IMR-90 (cell line): ENCODE results near the gene ZBP1.

ENCODE experiments used
- BHLHE40 ChIP-seq: fragments of 150-350 bp; IDR thresholded peaks from 2 replicates; pipeline ENCODE4 v1.6.1; 2016; ENCODE audit warnings: mild to moderate bottlenecking, low read depth, low read length
- CEBPB ChIP-seq: IDR thresholded peaks from 2 replicates; pipeline ENCODE4 v1.6.1; 2012; ENCODE audit warnings: low read depth, low read length, improper control_type of control experiment
- CHD1 ChIP-seq: IDR thresholded peaks from 2 replicates; pipeline ENCODE4 v1.6.1; 2012; ENCODE audit warnings: low read depth, low read length, improper control_type of control experiment
- CTCF ChIP-seq: conservative IDR thresholded peaks from 2 replicates; pipeline ENCODE4 v1.5.1; 2012; ENCODE audit warnings: mild to moderate bottlenecking, low read depth, low read length, improper control_type of control experiment
- MAFK ChIP-seq: IDR thresholded peaks from 2 replicates; pipeline ENCODE4 v1.6.1; 2012; ENCODE audit warnings: low read depth, low read length, improper control_type of control experiment
- MXI1 ChIP-seq: IDR thresholded peaks from 2 replicates; pipeline ENCODE4 v1.6.1; 2012; ENCODE audit warnings: low read depth, mild to moderate bottlenecking, low read length, moderate library complexity, borderline replicate concordance
- POLR2A ChIP-seq: IDR thresholded peaks from 2 replicates; pipeline ENCODE4 v1.6.1; 2012; ENCODE audit warnings: mild to moderate bottlenecking, low read depth, low read length
- RAD21 ChIP-seq: IDR thresholded peaks from 2 replicates; pipeline ENCODE4 v1.6.1; 2012; ENCODE audit warnings: low read length, improper control_type of control experiment
- RCOR1 ChIP-seq: IDR thresholded peaks from 2 replicates; pipeline ENCODE4 v1.6.1; 2012; ENCODE audit warnings: mild to moderate bottlenecking, low read length, improper control_type of control experiment; ENCODE audit not compliant: insufficient replicate concordance
- RFX5 ChIP-seq: IDR thresholded peaks from 2 replicates; pipeline ENCODE4 v1.8.0; 2012; ENCODE audit warnings: low read depth, mild to moderate bottlenecking, low read length, moderate library complexity
- SMC3 ChIP-seq: fragments of 150-350 bp; IDR thresholded peaks from 2 replicates; pipeline ENCODE4 v1.6.1; 2016; ENCODE audit warnings: low read depth, mild to moderate bottlenecking, antibody characterized with exemption, low read length, moderate library complexity
- USF2 ChIP-seq: fragments of 150-350 bp; IDR thresholded peaks from 2 replicates; pipeline ENCODE4 v1.6.1; 2017; ENCODE audit warnings: mild to moderate bottlenecking, antibody characterized with exemption, low read length, low read depth

- no peak for TF ChIP-seq CTCF
- TF ChIP-seq MXI1 = no peak
- TF ChIP-seq BHLHE40 = no peak
- no peak for TF ChIP-seq SMC3
- TF ChIP-seq RCOR1 = no peak
- TF ChIP-seq MAFK = no peak
- TF ChIP-seq POLR2A = no peak
- no peak for TF ChIP-seq RFX5
- no peak for TF ChIP-seq RAD21
- TF ChIP-seq USF2 = no peak
- TF ChIP-seq CEBPB = no peak
- no peak for TF ChIP-seq CHD1
Measured at GRCh38 chr20:57571782-57572416, 48.3 kb downstream of the ZBP1 start.
